B cell (primary cell): ENCODE measurements around the gene PPP1R2. TPM values are rescaled to one million over a fixed set of nuclear protein-coding genes. Genes with fewer than 3 reads are reported as not detected.

Experiments used
- ATAC-seq: fragments of 200-7000 bp; cut with Tn5 transposase; one replicate; pipeline ENCODE4 v1.10.0; 2021; ENCODE audit warnings: low read depth, mild to moderate bottlenecking, moderate number of reproducible peaks, moderate library complexity
- CTCF ChIA-PET: fragments of 350-600 bp; sonication (Branson Sonifier 250); formaldehyde crosslinking; loops from one replicate; lab custom pipeline; 2021; ENCODE audit warnings: antibody characterized with exemption, inconsistent platforms; lab: Charles Lee
- POLR2A ChIA-PET: fragments of 350-600 bp; sonication (Branson Sonifier 250); formaldehyde crosslinking; loops from one replicate; lab custom pipeline; 2021; ENCODE audit warnings: antibody characterized with exemption; lab: Charles Lee
- DNase-seq: peaks from one replicate; pipeline ENCODE4 v3.0.0; 2013
- H2AFZ ChIP-seq: 2 replicates; pipeline ENCODE4 v1.6.1; 2012; ENCODE audit warnings: mild to moderate bottlenecking, low read depth, low read length; ENCODE audit not compliant: insufficient read depth, poor library complexity, severe bottlenecking
- H3K27ac ChIP-seq, 2 donors: 1 replicate in 1 of 2; 2 replicates in 1 of 2; pipeline ENCODE4 v1.5.1; 2012 to 2013; ENCODE audit warnings: low read length in 2 of 2, mild to moderate bottlenecking in 2 of 2, moderate library complexity in 1 of 2
- H3K27me3 ChIP-seq, 4 experiments: fragments of 200-600 bp in 1 of 4; sonication (generic) in 1 of 4; replicated peaks in 1 of 4; 1 replicate in 2 of 4; 2 replicates in 2 of 4; pipeline versions ENCODE4 v1.6.1 to v1.7.0; 2013 to 2016; ENCODE audit warnings: low read length in 3 of 4, mild to moderate bottlenecking in 2 of 4, mixed read lengths in 1 of 4, moderate library complexity in 1 of 4; ENCODE audit not compliant: insufficient read depth in 4 of 4, control insufficient read depth in 3 of 4; ENCODE audit errors: control extremely low read depth in 1 of 4
- H3K36me3 ChIP-seq, 2 experiments: replicated peaks in 1 of 2; 1 replicate in 1 of 2; 2 replicates in 1 of 2; pipeline versions ENCODE4 v1.6.1 to v1.7.1; 2013; ENCODE audit warnings: low read length in 1 of 2; ENCODE audit not compliant: insufficient read depth in 2 of 2, control insufficient read depth in 1 of 2; ENCODE audit errors: control extremely low read depth in 1 of 2, extremely low read depth in 1 of 2
- H3K4me1 ChIP-seq, 2 donors: fragments of 200-600 bp in 1 of 2; sonication (generic) in 1 of 2; 1 replicate in 1 of 2; 2 replicates in 1 of 2; pipeline versions ENCODE4 v1.5.1 to v1.6.1; 2013 to 2017; ENCODE audit warnings: low read length in 2 of 2; ENCODE audit not compliant: control insufficient read depth in 2 of 2, insufficient read depth in 2 of 2
- H3K4me2 ChIP-seq: replicated peaks from 2 replicates; pipeline ENCODE3; 2012; ENCODE audit warnings: mild to moderate bottlenecking, low read depth, low read length; ENCODE audit not compliant: poor library complexity, severe bottlenecking
- H3K4me3 ChIP-seq, 5 experiments: fragments of 200-600 bp in 1 of 5; sonication (generic) in 1 of 5; 1 replicate in 3 of 5; 2 replicates in 2 of 5; pipeline versions ENCODE4 v1.5.1 to v1.7.0; 2011 to 2016; ENCODE audit warnings: low read length in 4 of 5, mild to moderate bottlenecking in 4 of 5, low read depth in 2 of 5, control low read depth in 1 of 5, moderate library complexity in 1 of 5; ENCODE audit not compliant: insufficient read depth in 1 of 5; ENCODE audit errors: control extremely low read depth in 1 of 5, extremely low read depth in 1 of 5
- H3K79me2 ChIP-seq: fragments of 200-600 bp; sonication (generic); one replicate; pipeline ENCODE4 v1.6.0; 2016; ENCODE audit warnings: low read length; ENCODE audit not compliant: control insufficient read depth, insufficient read depth
- H3K9ac ChIP-seq: fragments of 200-600 bp; sonication (generic); 2 replicates; pipeline ENCODE4 v1.6.1; 2017; ENCODE audit warnings: mild to moderate bottlenecking, low read length, moderate library complexity
- H3K9me3 ChIP-seq, 3 donors: one replicate each; pipeline versions ENCODE4 v1.6.1 to v1.7.1; 2013; ENCODE audit warnings: low read length in 2 of 3; ENCODE audit not compliant: control insufficient read depth in 2 of 3, insufficient read depth in 1 of 3; ENCODE audit errors: control extremely low read depth in 1 of 3
- H4K20me1 ChIP-seq: 2 replicates; pipeline ENCODE4 v1.6.0; 2012; ENCODE audit warnings: mild to moderate bottlenecking, low read length; ENCODE audit not compliant: insufficient read depth, control insufficient read depth, poor library complexity, severe bottlenecking
- H3K27ac Mint-ChIP-seq: one replicate; pipeline ENCODE4 v1.8.0; 2021; ENCODE audit warnings: mixed read lengths
- H3K27me3 Mint-ChIP-seq: one replicate; pipeline ENCODE4 v1.8.0; 2021; ENCODE audit warnings: mixed read lengths
- H3K4me1 Mint-ChIP-seq: one replicate; pipeline ENCODE4 v1.8.0; 2021; ENCODE audit warnings: mixed read lengths
- H3K4me3 Mint-ChIP-seq: one replicate; pipeline ENCODE4 v1.8.0; 2021; ENCODE audit warnings: mixed read lengths
- H3K9me3 Mint-ChIP-seq: one replicate; pipeline ENCODE4 v1.8.0; 2022; ENCODE audit warnings: mixed read lengths; ENCODE audit not compliant: insufficient read depth
- CTCF ChIP-seq: fragments of 200-600 bp; IDR thresholded peaks from one replicate; pipeline ENCODE4 v1.8.0; 2022; ENCODE audit warnings: antibody characterized with exemption, mild to moderate bottlenecking
- EZH2 ChIP-seq: IDR thresholded peaks from 2 replicates; pipeline ENCODE4 v1.6.1; 2012; ENCODE audit warnings: borderline replicate concordance, low read depth, mild to moderate bottlenecking, moderate library complexity, low read length; ENCODE audit not compliant: insufficient read depth, poor library complexity, severe bottlenecking
- WGBS: methylation state at CpG from one replicate; pipeline ENCODE4 v1.1.5; 2013; ENCODE audit warnings: missing lambda C conversion rate; ENCODE audit not compliant: insufficient coverage; 5-methylcytosine and 5-hydroxymethylcytosine counted together
- intact Hi-C: fragments of 100-400 bp; cut with micrococcal nuclease; formaldehyde crosslinking; loops from one replicate; pipeline ENCODE4 v1.10.0; 2022
- polyA plus RNA-seq: library from polyadenylated mRNA; depleted of rRNA; stranded (reverse); fragments of >200 nt; gene quantifications from 2 replicates; pipeline ENCODE4 v1.2.3, GENCODE V29; 2012
- total RNA-seq, 2 donors: library from RNA; stranded (reverse); fragments of 120-200 nt in 1 of 2; gene quantifications; 1 replicate in 1 of 2; 2 replicates in 1 of 2; pipeline versions ENCODE4 v1.2.3 to v1.2.4, GENCODE V29; 2013 to 2022

Gene PPP1R2
- total and polyA plus RNA-seq, 2 donors (not counting 1 experiment from before 2014, with no cell fraction given) = 39.1 to 73.8 TPM

GRCh38 chr3:195468841-195469240, 74.3 kb downstream of the PPP1R2 start:
- 100% methylated on average over 1 of the region's 4 CpGs for WGBS
- no peak overlapping the region for H3K9ac ChIP-seq
- intact Hi-C loops = no loop called here
- H3K4me1 ChIP-seq = peaks cover 0 to 4% of the 10 kb centered on the region in 2 donors
- H3K79me2 ChIP-seq = no peaks in the 10 kb centered on the region
- Mint-ChIP-seq H3K27me3 (peaks cover under 1% of the 10 kb centered on the region), H3K4me3 (no peak overlapping the region), H3K9me3 (peaks cover 6% of the 10 kb centered on the region), H3K4me1 (peaks cover 5% of the 10 kb centered on the region), H3K27ac (no peak overlapping the region)
- no peak overlapping the region for H2AFZ ChIP-seq
- H3K36me3 ChIP-seq = no peaks in the 10 kb centered on the region
- H4K20me1 ChIP-seq = no peaks in the 10 kb centered on the region
- H3K9me3 ChIP-seq = peaks cover 0 to 14% (median 8%) of the 10 kb centered on the region in 3 donors
- CTCF ChIA-PET = interaction anchor here (0.6 kb wide), 1 partner anchor 12 kb away, joined by 4 read pairs; no protein-coding TSS in a partner anchor
- no peak overlapping the region for H3K4me2 ChIP-seq
- H3K27ac ChIP-seq = no peak overlapping the region
- no peak overlapping the region for H3K4me3 ChIP-seq
- no peaks in the 10 kb centered on the region for H3K27me3 ChIP-seq
- ATAC-seq (no peak), DNase-seq (no peak)
- no peak for TF ChIP-seq CTCF
- no peak for TF ChIP-seq EZH2
- POLR2A ChIA-PET = no interaction called here

- Mint-ChIP-seq H3K27me3 (no peaks in the 10 kb centered on the region), H3K27ac (no peak overlapping the region), H3K9me3 (peaks cover 6% of the 10 kb centered on the region), H3K4me3 (no peak overlapping the region), H3K4me1 (peaks cover 5% of the 10 kb centered on the region)
- H2AFZ ChIP-seq = no peak overlapping the region
- no peak for DNase-seq
- CTCF ChIA-PET = interaction anchor here (0.6 kb wide), 1 partner anchor 12 kb away, joined by 4 read pairs; no protein-coding TSS in a partner anchor
- 53% methylated on average over 2 of the region's 4 CpGs for WGBS
- ATAC-seq = no peak
- no peak overlapping the region for H3K9ac ChIP-seq
- H3K4me1 ChIP-seq = peaks cover 0 to 4% of the 10 kb centered on the region in 2 donors
- H3K36me3 ChIP-seq = no peaks in the 10 kb centered on the region
- TF ChIP-seq EZH2 (no peak), CTCF (no peak)
- no peak overlapping the region for H3K4me3 ChIP-seq
- intact Hi-C loops = no loop called here
- H3K4me2 ChIP-seq = no peak overlapping the region
- no peaks in the 10 kb centered on the region for H3K79me2 ChIP-seq
- no peak overlapping the region for H3K27ac ChIP-seq
- no peaks in the 10 kb centered on the region for H3K27me3 ChIP-seq
- POLR2A ChIA-PET = no interaction called here
- H3K9me3 ChIP-seq = peaks cover 0 to 14% (median 8%) of the 10 kb centered on the region in 3 donors
- no peaks in the 10 kb centered on the region for H4K20me1 ChIP-seq
These were observed 74.7 kb downstream of the PPP1R2 start for GRCh38 chr3:195468391-195468776.
